BLaER1 (cell line): ENCODE results near the gene SAMD4A.
A peak's percentile ranks its signal among the peaks of the same experiment; 100 is the strongest.

Experiments used
- H3K27ac ChIP-seq: shearing (Covaris generic); formaldehyde crosslinking; 2 replicates; pipeline ENCODE4 v1.8.1; 2022
- H3K27me3 ChIP-seq: shearing (Covaris generic); formaldehyde crosslinking; 2 replicates; pipeline ENCODE4 v1.8.1; 2022
- H3K36me3 ChIP-seq: shearing (Covaris generic); formaldehyde crosslinking; 2 replicates; pipeline ENCODE4 v1.8.1; 2022
- H3K4me1 ChIP-seq: shearing (Covaris generic); formaldehyde crosslinking; 2 replicates; pipeline ENCODE4 v1.8.1; 2022
- H3K4me2 ChIP-seq: shearing (Covaris generic); formaldehyde crosslinking; 2 replicates; pipeline ENCODE4 v1.8.1; 2022
- H3K4me3 ChIP-seq: shearing (Covaris generic); formaldehyde crosslinking; 2 replicates; pipeline ENCODE4 v1.8.1; 2022
- H3K9ac ChIP-seq: shearing (Covaris generic); formaldehyde crosslinking; 2 replicates; pipeline ENCODE4 v1.8.1; 2022
- H3K9me3 ChIP-seq: shearing (Covaris generic); formaldehyde crosslinking; 2 replicates; pipeline ENCODE4 v1.8.1; 2022
- H4K20me1 ChIP-seq: shearing (Covaris generic); formaldehyde crosslinking; 2 replicates; pipeline ENCODE4 v1.8.1; 2022
- Cebpa-rat ChIP-seq: shearing (Covaris generic); IDR thresholded peaks from 2 replicates; pipeline ENCODE4 v1.8.1; 2022

SAMD4A gene

GRCh38 chr14:54547583-54547982, 19.3 kb upstream of the SAMD4A start:
- Histone ChIP-seq H3K36me3 (no peaks in the 10 kb centered on the region), H3K27me3 (no peaks in the 10 kb centered on the region), H3K4me1 (no peaks in the 10 kb centered on the region), H3K27ac (no peak overlapping the region), H3K4me2 (no peak overlapping the region), H3K9ac (no peak overlapping the region), H3K9me3 (no peaks in the 10 kb centered on the region), H3K4me3 (no peak overlapping the region), H4K20me1 (no peaks in the 10 kb centered on the region)
- no peak for TF ChIP-seq Cebpa-rat

- H3K4me3 ChIP-seq = no peak overlapping the region
- no peaks in the 10 kb centered on the region for H3K27me3 ChIP-seq
- H4K20me1 ChIP-seq = no peaks in the 10 kb centered on the region
- H3K36me3 ChIP-seq = no peaks in the 10 kb centered on the region
- no peak for TF ChIP-seq Cebpa-rat
- no peaks in the 10 kb centered on the region for H3K4me1 ChIP-seq
- no peaks in the 10 kb centered on the region for H3K9me3 ChIP-seq
- H3K4me2 ChIP-seq = no peak overlapping the region
- H3K9ac ChIP-seq = no peak overlapping the region
- no peak overlapping the region for H3K27ac ChIP-seq
Observed at GRCh38 chr14:54548491-54548890, 18.4 kb upstream of the SAMD4A start.

GRCh38 chr14:54549862-54550261, 17.1 kb upstream of the SAMD4A start:
- Histone ChIP-seq H3K27me3 (no peaks in the 10 kb centered on the region), H4K20me1 (no peaks in the 10 kb centered on the region), H3K9ac (no peak overlapping the region), H3K36me3 (no peaks in the 10 kb centered on the region), H3K4me2 (no peak overlapping the region), H3K9me3 (no peaks in the 10 kb centered on the region), H3K27ac (no peak overlapping the region), H3K4me1 (no peaks in the 10 kb centered on the region), H3K4me3 (no peak overlapping the region)
- no peak for TF ChIP-seq Cebpa-rat

- Histone ChIP-seq H3K4me3 (no peak overlapping the region), H4K20me1 (no peaks in the 10 kb centered on the region), H3K9ac (no peak overlapping the region), H3K27ac (no peak overlapping the region), H3K4me1 (no peaks in the 10 kb centered on the region), H3K4me2 (no peak overlapping the region), H3K36me3 (no peaks in the 10 kb centered on the region), H3K27me3 (no peaks in the 10 kb centered on the region), H3K9me3 (no peaks in the 10 kb centered on the region)
- TF ChIP-seq Cebpa-rat = no peak
Observed at GRCh38 chr14:54550514-54550913, 16.4 kb upstream of the SAMD4A start.

GRCh38 chr14:54554401-54554800, 12.5 kb upstream of the SAMD4A start:
- no peaks in the 10 kb centered on the region for H4K20me1 ChIP-seq
- H3K27ac ChIP-seq = no peak overlapping the region
- no peak for TF ChIP-seq Cebpa-rat
- H3K4me1 ChIP-seq = no peaks in the 10 kb centered on the region
- no peak overlapping the region for H3K4me3 ChIP-seq
- no peaks in the 10 kb centered on the region for H3K27me3 ChIP-seq
- no peaks in the 10 kb centered on the region for H3K36me3 ChIP-seq
- no peaks in the 10 kb centered on the region for H3K9me3 ChIP-seq
- no peak overlapping the region for H3K9ac ChIP-seq
- no peak overlapping the region for H3K4me2 ChIP-seq

- Histone ChIP-seq H3K27me3 (no peaks in the 10 kb centered on the region), H3K4me3 (no peak overlapping the region), H3K9me3 (no peaks in the 10 kb centered on the region), H3K27ac (no peak overlapping the region), H3K4me2 (no peak overlapping the region), H3K9ac (no peak overlapping the region), H3K4me1 (no peaks in the 10 kb centered on the region), H4K20me1 (no peaks in the 10 kb centered on the region), H3K36me3 (no peaks in the 10 kb centered on the region)
- TF ChIP-seq Cebpa-rat = no peak
Observed at GRCh38 chr14:54555651-54556050, 11.3 kb upstream of the SAMD4A start.

GRCh38 chr14:54556535-54556934, 10.4 kb upstream of the SAMD4A start:
- no peak overlapping the region for H3K4me3 ChIP-seq
- H3K9me3 ChIP-seq = no peaks in the 10 kb centered on the region
- no peak overlapping the region for H3K4me2 ChIP-seq
- no peaks in the 10 kb centered on the region for H4K20me1 ChIP-seq
- no peaks in the 10 kb centered on the region for H3K36me3 ChIP-seq
- no peak overlapping the region for H3K9ac ChIP-seq
- no peaks in the 10 kb centered on the region for H3K27me3 ChIP-seq
- no peak overlapping the region for H3K27ac ChIP-seq
- TF ChIP-seq Cebpa-rat = no peak
- no peaks in the 10 kb centered on the region for H3K4me1 ChIP-seq

- no peaks in the 10 kb centered on the region for H4K20me1 ChIP-seq
- peaks cover 13% of the 10 kb centered on the region; the same call in 1 of the 2 replicates for H3K27me3 ChIP-seq
- TF ChIP-seq Cebpa-rat = no peak
- peaks cover 14% of the 10 kb centered on the region for H3K4me1 ChIP-seq
- no peak overlapping the region for H3K4me3 ChIP-seq
- H3K9me3 ChIP-seq = no peaks in the 10 kb centered on the region
- H3K9ac ChIP-seq = no peak overlapping the region
- no peak overlapping the region for H3K4me2 ChIP-seq
- H3K36me3 ChIP-seq = no peaks in the 10 kb centered on the region
- no peak overlapping the region for H3K27ac ChIP-seq
Observed at GRCh38 chr14:54562334-54562733, 4.6 kb upstream of the SAMD4A start.

- H3K36me3 ChIP-seq = no peaks in the 10 kb centered on the region
- H3K27ac ChIP-seq = no peak overlapping the region
- no peaks in the 10 kb centered on the region for H3K9me3 ChIP-seq
- peaks cover 6% of the 10 kb centered on the region for H4K20me1 ChIP-seq
- peak overlapping the region; percentile 98 for H3K4me2 ChIP-seq
- peak overlapping the region; percentile 95 for H3K4me3 ChIP-seq
- H3K9ac ChIP-seq = no peak overlapping the region
- H3K4me1 ChIP-seq = peaks cover 21% of the 10 kb centered on the region
- TF ChIP-seq Cebpa-rat = no peak
- H3K27me3 ChIP-seq = peaks cover 13% of the 10 kb centered on the region; the same call in 1 of the 2 replicates
Observed at GRCh38 chr14:54564071-54564867, 2.7 kb upstream of the SAMD4A start.

GRCh38 chr14:54564868-54565784, 1.8 kb upstream of the SAMD4A start:
- H3K9ac ChIP-seq = peak overlapping the region; percentile 89
- H3K4me3 ChIP-seq = peak overlapping the region; percentile 95
- H3K27ac ChIP-seq = peak overlapping the region; percentile 51
- peaks cover 13% of the 10 kb centered on the region; the same call in 1 of the 2 replicates for H3K27me3 ChIP-seq
- peaks cover 30% of the 10 kb centered on the region for H3K4me1 ChIP-seq
- H3K9me3 ChIP-seq = no peaks in the 10 kb centered on the region
- TF ChIP-seq Cebpa-rat = no peak
- H4K20me1 ChIP-seq = peaks cover 15% of the 10 kb centered on the region
- H3K36me3 ChIP-seq = peaks cover 2% of the 10 kb centered on the region; the same call in 1 of the 2 replicates
- peak overlapping the region; percentile 98 for H3K4me2 ChIP-seq
